HCT116 (cell line): ENCODE measurements around the gene MOB3A. TPM values are rescaled to one million over a fixed set of nuclear protein-coding genes. Genes with fewer than 3 reads are reported as not detected.

Experiments
- ATAC-seq: fragments of 200-7000 bp; cut with Tn5 transposase; 2 replicates; pipeline ENCODE4 v1.9.1; 2020; ENCODE audit warnings: mild to moderate bottlenecking, moderate library complexity
- BruUV-seq: library from RNA; stranded (reverse); fragments of 400-500 nt; replicated peaks from 2 replicates; lab custom pipeline; 2021; lab: Mats Ljungman, UMichigan
- CTCF ChIA-PET: fragments of 300-600 bp; sonication (Branson Sonifier 250); formaldehyde crosslinking; loops from one replicate; lab custom pipeline; 2021; ENCODE audit warnings: antibody characterized with exemption; lab: Charles Lee
- POLR2A ChIA-PET: fragments of 300-600, 350-600 bp; sonication (Branson Sonifier 250); formaldehyde crosslinking; loops from one replicate; lab custom pipeline; 2021; ENCODE audit warnings: antibody characterized with exemption; lab: Charles Lee
- RAD21 ChIA-PET, 2 experiments: fragments of 300-600 bp; sonication (Branson Sonifier 250); formaldehyde crosslinking; loops; one replicate each; lab custom pipeline; 2023; ENCODE audit warnings: low total read pairs in 2 of 2; ENCODE audit not compliant: uncharacterized antibody in 2 of 2, unreplicated experiment in 2 of 2, low non-redundant PET in 1 of 2; lab: Charles Lee
- DNase-seq: peaks from one replicate; pipeline ENCODE4 v3.0.0-alpha.2; 2010; ENCODE audit warnings: low read depth, low spot score
- H2AFZ ChIP-seq: fragments of 200-600 bp; shearing (Covaris generic), sonication (generic); 2 replicates; pipeline ENCODE4 v1.6.1; 2017; ENCODE audit warnings: low read depth, mixed run types, mixed read lengths, antibody characterized with exemption, low read length; ENCODE audit not compliant: poor library complexity, severe bottlenecking
- H3K27ac ChIP-seq: 2 replicates; pipeline ENCODE4 v1.5.1; 2012; ENCODE audit warnings: low read depth, low read length
- H3K27me3 ChIP-seq: fragments of 200-600 bp; sonication (generic); 2 replicates; pipeline ENCODE4 v1.6.1; 2016; ENCODE audit warnings: mixed run types, low read length, mixed read lengths; ENCODE audit not compliant: insufficient read depth
- H3K36me3 ChIP-seq, 2 experiments: fragments of 200-500 bp in 1 of 2; fragments of 200-600 bp in 1 of 2; sonication (Bioruptor generic) in 1 of 2; sonication (generic) in 1 of 2; 2 replicates each; pipeline versions ENCODE4 v1.5.1 to v1.6.1; 2014 to 2016; ENCODE audit warnings: low read length in 2 of 2, inconsistent platforms in 1 of 2, mixed read lengths in 1 of 2, mixed run types in 1 of 2; ENCODE audit not compliant: insufficient read depth in 2 of 2, control insufficient read depth in 1 of 2
- H3K4me1 ChIP-seq, 2 experiments: fragments of 200-600 bp in 1 of 2; sonication (generic) in 1 of 2; 2 replicates each; pipeline versions ENCODE4 v1.5.1 to v1.6.1; 2012 to 2017; ENCODE audit warnings: low read length in 2 of 2, inconsistent platforms in 1 of 2, mild to moderate bottlenecking in 1 of 2, mixed read lengths in 1 of 2, mixed run types in 1 of 2, moderate library complexity in 1 of 2; ENCODE audit not compliant: insufficient read depth in 2 of 2, control insufficient read depth in 1 of 2
- H3K4me2 ChIP-seq: fragments of 200-600 bp; sonication (generic); 2 replicates; pipeline ENCODE4 v1.6.1; 2017; ENCODE audit warnings: mixed run types, low read length, mixed read lengths
- H3K4me3 ChIP-seq, 2 experiments: fragments of 200-600 bp in 1 of 2; sonication (generic) in 1 of 2; replicated peaks in 1 of 2; 2 replicates each; pipeline ENCODE4 v1.5.1; 2011 to 2016; ENCODE audit warnings: low read length in 2 of 2, control low read depth in 1 of 2, low read depth in 1 of 2, mild to moderate bottlenecking in 1 of 2, mixed read lengths in 1 of 2, mixed run types in 1 of 2
- H3K79me2 ChIP-seq: fragments of 200-600 bp; sonication (generic); 2 replicates; pipeline ENCODE4 v1.6.1; 2017; ENCODE audit warnings: mild to moderate bottlenecking, mixed run types, low read length, moderate library complexity, mixed read lengths; ENCODE audit not compliant: insufficient read depth
- H3K9ac ChIP-seq: fragments of 200-600 bp; sonication (generic); 2 replicates; pipeline ENCODE4 v1.6.1; 2016; ENCODE audit warnings: low read length, mixed read lengths
- H3K9me2 ChIP-seq: fragments of 200-600 bp; sonication (generic), shearing (Covaris generic); 2 replicates; pipeline ENCODE4 v1.6.1; 2017; ENCODE audit warnings: mixed run types, mild to moderate bottlenecking, moderate library complexity; ENCODE audit not compliant: insufficient read depth
- H3K9me3 ChIP-seq, 2 experiments: fragments of 200-500 bp in 1 of 2; fragments of 200-600 bp in 1 of 2; sonication (Bioruptor generic) in 1 of 2; sonication (generic) in 1 of 2; 2 replicates each; pipeline ENCODE4 v1.6.1; 2014 to 2017; ENCODE audit warnings: low read length in 2 of 2, mixed read lengths in 2 of 2, inconsistent platforms in 1 of 2, low read depth in 1 of 2, mild to moderate bottlenecking in 1 of 2, mixed run types in 1 of 2, moderate library complexity in 1 of 2; ENCODE audit not compliant: control insufficient read depth in 1 of 2, insufficient read depth in 1 of 2
- H4K20me1 ChIP-seq: fragments of 200-600 bp; sonication (generic), shearing (Covaris generic); 2 replicates; pipeline ENCODE4 v1.6.1; 2017; ENCODE audit warnings: mixed run types, mild to moderate bottlenecking, moderate library complexity; ENCODE audit not compliant: insufficient read depth
- EGR1 ChIP-seq: IDR thresholded peaks from 2 replicates; pipeline ENCODE4 v1.6.1; 2012; ENCODE audit warnings: low read depth
- EZH2 ChIP-seq: fragments of 200-600 bp; sonication (generic); IDR thresholded peaks from 2 replicates; pipeline ENCODE4 v1.6.1; 2017; ENCODE audit warnings: antibody characterized with exemption, mixed run types
- JUND ChIP-seq: IDR thresholded peaks from 2 replicates; pipeline ENCODE4 v1.6.1; 2012
- POLR2A ChIP-seq: IDR thresholded peaks from 2 replicates; pipeline ENCODE4 v1.7.0; 2011; ENCODE audit warnings: borderline replicate concordance; ENCODE audit not compliant: insufficient read depth, insufficient read length; ENCODE audit errors: extremely low read depth
- REST ChIP-seq: IDR thresholded peaks from 2 replicates; pipeline ENCODE4 v1.6.1; 2012; ENCODE audit warnings: low read depth
- SP1 ChIP-seq: IDR thresholded peaks from 2 replicates; pipeline ENCODE4 v1.6.1; 2012; ENCODE audit warnings: low read depth
- intact Hi-C: fragments of 100-400 bp; cut with micrococcal nuclease; formaldehyde crosslinking; loops from 2 replicates; pipeline ENCODE4 v1.10.0; 2022
- total RNA-seq: library from RNA; stranded (reverse); gene quantifications from one replicate; pipeline ENCODE4 v1.2.1, GENCODE V29; 2021; ENCODE audit not compliant: unreplicated experiment
- TF ChIP-seq, protein P1 (sequence below): IDR thresholded peaks from 2 replicates; pipeline ENCODE4 v1.6.1; 2012

The MOB3A gene
- total RNA-seq, 1 experiment from 2014 or later, result 32.1 TPM

GRCh38 chr19:2140138-2140569 lies 44.0 kb upstream of the MOB3A start:
- H3K79me2 ChIP-seq, result peaks cover 90% of the 10 kb centered on the region
- H4K20me1 ChIP-seq, result no peaks in the 10 kb centered on the region
- BruUV-seq, result no TSS peak
- no peaks in the 10 kb centered on the region for H3K9me3 ChIP-seq
- no peak overlapping the region for H2AFZ ChIP-seq
- ChIA-PET RAD21 (no interaction called here), POLR2A (no interaction called here)
- no peaks in the 10 kb centered on the region for H3K9me2 ChIP-seq
- H3K4me3 ChIP-seq, result no peak overlapping the region
- intact Hi-C loops, result no loop called here
- H3K27ac ChIP-seq, result no peak overlapping the region
- DNase-seq, result no peak
- H3K36me3 ChIP-seq, result peaks cover 14 to 23% of the 10 kb centered on the region in 2 experiments
- TF ChIP-seq, protein P1, sequence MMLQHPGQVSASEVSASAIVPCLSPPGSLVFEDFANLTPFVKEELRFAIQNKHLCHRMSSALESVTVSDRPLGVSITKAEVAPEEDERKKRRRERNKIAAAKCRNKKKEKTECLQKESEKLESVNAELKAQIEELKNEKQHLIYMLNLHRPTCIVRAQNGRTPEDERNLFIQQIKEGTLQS, result no peak
- TF ChIP-seq EZH2, result no peak
- TF ChIP-seq JUND, result no peak
- TF ChIP-seq EGR1, result no peak
- no peak for TF ChIP-seq POLR2A
- TF ChIP-seq, all 23 proteins: peak for 0
- H3K4me2 ChIP-seq, result no peak overlapping the region
- H3K27me3 ChIP-seq, result no peaks in the 10 kb centered on the region
- CTCF ChIA-PET, result no interaction called here
- no peak overlapping the region for H3K9ac ChIP-seq
- ATAC-seq, result no peak
- no peaks in the 10 kb centered on the region for H3K4me1 ChIP-seq

GRCh38 chr19:2139385-2140137 lies 43.4 kb upstream of the MOB3A start:
- H3K27ac ChIP-seq, result no peak overlapping the region
- peaks cover 14 to 23% of the 10 kb centered on the region in 2 experiments for H3K36me3 ChIP-seq
- ATAC-seq, result no peak
- intact Hi-C loops, result no loop called here
- H3K9ac ChIP-seq, result no peak overlapping the region
- no peak for TF ChIP-seq REST
- no peak for TF ChIP-seq SP1
- BruUV-seq, result no TSS peak
- no peak overlapping the region for H2AFZ ChIP-seq
- ChIA-PET CTCF (no interaction called here), RAD21 (no interaction called here), POLR2A (no interaction called here)
- H3K79me2 ChIP-seq, result peaks cover 84% of the 10 kb centered on the region
- no peaks in the 10 kb centered on the region for H3K27me3 ChIP-seq
- no peaks in the 10 kb centered on the region for H3K9me3 ChIP-seq
- H4K20me1 ChIP-seq, result no peaks in the 10 kb centered on the region
- no peak overlapping the region for H3K4me3 ChIP-seq
- no peak for DNase-seq
- H3K4me2 ChIP-seq, result no peak overlapping the region
- no peaks in the 10 kb centered on the region for H3K9me2 ChIP-seq
- no peaks in the 10 kb centered on the region for H3K4me1 ChIP-seq
